Measurements from ENCODE around the gene EPG5. TPM values are rescaled to one million over a fixed set of nuclear protein-coding genes. Genes with fewer than 3 reads are reported as not detected.

EPG5 gene
- polyA plus RNA-seq, 1 of the 3 experiments (the other 2 are of a cell fraction): 13.6 TPM

DNA sequence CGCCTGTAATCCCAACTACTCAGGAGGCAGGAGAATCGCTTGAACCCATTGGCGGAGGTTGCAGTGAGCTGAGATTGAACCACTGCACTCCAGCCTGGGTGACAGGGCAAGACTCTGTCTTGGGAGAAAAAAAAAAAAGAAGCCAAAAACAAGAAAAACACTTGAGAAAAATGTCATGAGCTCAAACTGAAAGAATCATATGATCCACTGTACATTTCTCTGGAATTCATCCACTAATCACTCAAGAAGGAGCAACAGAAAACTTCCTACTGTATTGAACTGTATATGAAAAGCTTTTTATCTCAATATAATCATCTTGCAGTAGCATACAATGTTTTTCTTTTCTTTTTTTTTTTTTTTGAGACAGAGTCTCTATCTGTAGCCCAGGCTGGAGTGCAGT lies 40.4 kb downstream of the EPG5 start (continued):
- TF ChIP-seq, protein P1, sequence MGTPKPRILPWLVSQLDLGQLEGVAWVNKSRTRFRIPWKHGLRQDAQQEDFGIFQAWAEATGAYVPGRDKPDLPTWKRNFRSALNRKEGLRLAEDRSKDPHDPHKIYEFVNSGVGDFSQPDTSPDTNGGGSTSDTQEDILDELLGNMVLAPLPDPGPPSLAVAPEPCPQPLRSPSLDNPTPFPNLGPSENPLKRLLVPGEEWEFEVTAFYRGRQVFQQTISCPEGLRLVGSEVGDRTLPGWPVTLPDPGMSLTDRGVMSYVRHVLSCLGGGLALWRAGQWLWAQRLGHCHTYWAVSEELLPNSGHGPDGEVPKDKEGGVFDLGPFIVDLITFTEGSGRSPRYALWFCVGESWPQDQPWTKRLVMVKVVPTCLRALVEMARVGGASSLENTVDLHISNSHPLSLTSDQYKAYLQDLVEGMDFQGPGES (IDR thresholded peaks at IDR 0.05; ENCODE audit: low read depth, low read length): no peak

DNA sequence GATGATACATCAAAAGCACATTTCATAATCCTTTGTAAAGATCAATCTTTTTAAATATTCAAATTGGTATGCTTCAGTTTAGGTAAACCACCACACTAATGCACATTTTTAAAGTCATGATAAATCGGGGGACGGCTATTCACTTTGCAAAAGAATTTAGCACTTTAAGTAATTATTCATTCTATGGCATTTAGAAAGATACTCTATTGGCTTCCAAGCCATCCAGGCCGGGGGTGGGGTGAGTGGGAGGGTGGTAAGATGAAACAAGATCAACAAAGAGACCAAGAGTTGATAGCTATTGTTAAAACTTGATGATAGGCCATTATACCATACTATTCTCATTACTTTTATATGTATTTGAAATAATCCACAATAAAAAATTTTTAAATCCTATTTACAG lies 41.0 kb downstream of the EPG5 start:
- Histone ChIP-seq H3K9me2 (no peaks in the 10 kb centered on the region), H3F3A (replicated peaks; ENCODE audit: insufficient read depth) (peaks cover 3% of the 10 kb centered on the region), H3K27me3 (ENCODE audit: insufficient read depth) (no peaks in the 10 kb centered on the region), H3K36me3 (replicated peaks in 1 of 2; ENCODE audit: control insufficient read depth in 1 of 2, insufficient read depth in 2 of 2, low read length in 1 of 2) (peaks cover 71 to 92% of the 10 kb centered on the region in 2 experiments), H2AFZ (ENCODE audit: low read depth) (no peak overlapping the region), H3K4me2 (no peak overlapping the region), H4K20me1 (ENCODE audit: insufficient read depth) (no peaks in the 10 kb centered on the region), H3K4me1 (ENCODE audit: control insufficient read depth in 1 of 2, insufficient read depth in 2 of 2, low read depth in 1 of 2, low read length in 1 of 2) (peaks cover 0 to 1% of the 10 kb centered on the region in 2 experiments; a peak in 2 of 4 replicates), H3K9ac (no peak overlapping the region), H3K27ac (ENCODE audit: low read depth in 2 of 2, low read length in 1 of 2) (no peak overlapping the region), H3K9me3 (no peaks in the 10 kb centered on the region), H3K4me3 (ENCODE audit: low read depth in 2 of 2, low read length in 1 of 2) (no peak overlapping the region), H3K79me2 (ENCODE audit: insufficient read depth) (peaks cover 15% of the 10 kb centered on the region; the same call in 1 of the 2 replicates)
- ChIA-PET CTCF (no interaction called here), POLR2A (no interaction called here)
- no peak for DNase-seq
- TF ChIP-seq NFIC (IDR thresholded peaks at IDR 0.05; ENCODE audit: borderline replicate concordance): no peak
- TF ChIP-seq CHD2 (IDR thresholded peaks at IDR 0.05; ENCODE audit: low read length, partially characterized antibody): no peak
- TF ChIP-seq MXI1 (IDR thresholded peaks at IDR 0.05; ENCODE audit: low read depth, low read length): no peak
- no peak for TF ChIP-seq RFX5 (IDR thresholded peaks at IDR 0.05; ENCODE audit: low read length)
- no peak for TF ChIP-seq MEF2A (IDR thresholded peaks at IDR 0.05; ENCODE audit: borderline replicate concordance, low read depth)
- TF ChIP-seq, protein P2, sequence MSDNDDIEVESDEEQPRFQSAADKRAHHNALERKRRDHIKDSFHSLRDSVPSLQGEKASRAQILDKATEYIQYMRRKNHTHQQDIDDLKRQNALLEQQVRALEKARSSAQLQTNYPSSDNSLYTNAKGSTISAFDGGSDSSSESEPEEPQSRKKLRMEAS (IDR thresholded peaks at IDR 0.05; ENCODE audit: low read depth): no peak
- no peak for TF ChIP-seq RCOR1 (IDR thresholded peaks at IDR 0.05; ENCODE audit: low read length)
- TF ChIP-seq, protein P3, sequence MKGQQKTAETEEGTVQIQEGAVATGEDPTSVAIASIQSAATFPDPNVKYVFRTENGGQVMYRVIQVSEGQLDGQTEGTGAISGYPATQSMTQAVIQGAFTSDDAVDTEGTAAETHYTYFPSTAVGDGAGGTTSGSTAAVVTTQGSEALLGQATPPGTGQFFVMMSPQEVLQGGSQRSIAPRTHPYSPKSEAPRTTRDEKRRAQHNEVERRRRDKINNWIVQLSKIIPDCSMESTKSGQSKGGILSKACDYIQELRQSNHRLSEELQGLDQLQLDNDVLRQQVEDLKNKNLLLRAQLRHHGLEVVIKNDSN (IDR thresholded peaks at IDR 0.05; ENCODE audit: borderline replicate concordance, low read depth): no peak
- TF ChIP-seq RAD21 (IDR thresholded peaks at IDR 0.05; ENCODE audit: low read length): no peak
- TF ChIP-seq, protein P4, sequence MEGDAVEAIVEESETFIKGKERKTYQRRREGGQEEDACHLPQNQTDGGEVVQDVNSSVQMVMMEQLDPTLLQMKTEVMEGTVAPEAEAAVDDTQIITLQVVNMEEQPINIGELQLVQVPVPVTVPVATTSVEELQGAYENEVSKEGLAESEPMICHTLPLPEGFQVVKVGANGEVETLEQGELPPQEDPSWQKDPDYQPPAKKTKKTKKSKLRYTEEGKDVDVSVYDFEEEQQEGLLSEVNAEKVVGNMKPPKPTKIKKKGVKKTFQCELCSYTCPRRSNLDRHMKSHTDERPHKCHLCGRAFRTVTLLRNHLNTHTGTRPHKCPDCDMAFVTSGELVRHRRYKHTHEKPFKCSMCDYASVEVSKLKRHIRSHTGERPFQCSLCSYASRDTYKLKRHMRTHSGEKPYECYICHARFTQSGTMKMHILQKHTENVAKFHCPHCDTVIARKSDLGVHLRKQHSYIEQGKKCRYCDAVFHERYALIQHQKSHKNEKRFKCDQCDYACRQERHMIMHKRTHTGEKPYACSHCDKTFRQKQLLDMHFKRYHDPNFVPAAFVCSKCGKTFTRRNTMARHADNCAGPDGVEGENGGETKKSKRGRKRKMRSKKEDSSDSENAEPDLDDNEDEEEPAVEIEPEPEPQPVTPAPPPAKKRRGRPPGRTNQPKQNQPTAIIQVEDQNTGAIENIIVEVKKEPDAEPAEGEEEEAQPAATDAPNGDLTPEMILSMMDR (IDR thresholded peaks at IDR 0.05): no peak
- TF ChIP-seq, protein P5, sequence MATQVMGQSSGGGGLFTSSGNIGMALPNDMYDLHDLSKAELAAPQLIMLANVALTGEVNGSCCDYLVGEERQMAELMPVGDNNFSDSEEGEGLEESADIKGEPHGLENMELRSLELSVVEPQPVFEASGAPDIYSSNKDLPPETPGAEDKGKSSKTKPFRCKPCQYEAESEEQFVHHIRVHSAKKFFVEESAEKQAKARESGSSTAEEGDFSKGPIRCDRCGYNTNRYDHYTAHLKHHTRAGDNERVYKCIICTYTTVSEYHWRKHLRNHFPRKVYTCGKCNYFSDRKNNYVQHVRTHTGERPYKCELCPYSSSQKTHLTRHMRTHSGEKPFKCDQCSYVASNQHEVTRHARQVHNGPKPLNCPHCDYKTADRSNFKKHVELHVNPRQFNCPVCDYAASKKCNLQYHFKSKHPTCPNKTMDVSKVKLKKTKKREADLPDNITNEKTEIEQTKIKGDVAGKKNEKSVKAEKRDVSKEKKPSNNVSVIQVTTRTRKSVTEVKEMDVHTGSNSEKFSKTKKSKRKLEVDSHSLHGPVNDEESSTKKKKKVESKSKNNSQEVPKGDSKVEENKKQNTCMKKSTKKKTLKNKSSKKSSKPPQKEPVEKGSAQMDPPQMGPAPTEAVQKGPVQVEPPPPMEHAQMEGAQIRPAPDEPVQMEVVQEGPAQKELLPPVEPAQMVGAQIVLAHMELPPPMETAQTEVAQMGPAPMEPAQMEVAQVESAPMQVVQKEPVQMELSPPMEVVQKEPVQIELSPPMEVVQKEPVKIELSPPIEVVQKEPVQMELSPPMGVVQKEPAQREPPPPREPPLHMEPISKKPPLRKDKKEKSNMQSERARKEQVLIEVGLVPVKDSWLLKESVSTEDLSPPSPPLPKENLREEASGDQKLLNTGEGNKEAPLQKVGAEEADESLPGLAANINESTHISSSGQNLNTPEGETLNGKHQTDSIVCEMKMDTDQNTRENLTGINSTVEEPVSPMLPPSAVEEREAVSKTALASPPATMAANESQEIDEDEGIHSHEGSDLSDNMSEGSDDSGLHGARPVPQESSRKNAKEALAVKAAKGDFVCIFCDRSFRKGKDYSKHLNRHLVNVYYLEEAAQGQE (IDR thresholded peaks at IDR 0.05; ENCODE audit: low read depth, low read length): no peak
- no peak for TF ChIP-seq JUND (IDR thresholded peaks at IDR 0.05)
- no peak for TF ChIP-seq EZH2phosphoT487 (IDR thresholded peaks at IDR 0.05; ENCODE audit: borderline replicate concordance, low read depth)
- TF ChIP-seq POLR2AphosphoS5 (IDR thresholded peaks at IDR 0.05; ENCODE audit: low read depth, low read length): no peak
- no peak for TF ChIP-seq TEAD4 (IDR thresholded peaks at IDR 0.05; ENCODE audit: borderline replicate concordance, insufficient read depth)
- TF ChIP-seq RXRA (IDR thresholded peaks at IDR 0.05; ENCODE audit: borderline replicate concordance, low read depth): no peak
- WGBS (ENCODE audit: low lambda C conversion rate): 90% methylated on average over 3 of the region's 3 CpGs

Data from SK-N-SH (cell line).